ENCODE measurements around the gene GTPBP8.

DNA sequence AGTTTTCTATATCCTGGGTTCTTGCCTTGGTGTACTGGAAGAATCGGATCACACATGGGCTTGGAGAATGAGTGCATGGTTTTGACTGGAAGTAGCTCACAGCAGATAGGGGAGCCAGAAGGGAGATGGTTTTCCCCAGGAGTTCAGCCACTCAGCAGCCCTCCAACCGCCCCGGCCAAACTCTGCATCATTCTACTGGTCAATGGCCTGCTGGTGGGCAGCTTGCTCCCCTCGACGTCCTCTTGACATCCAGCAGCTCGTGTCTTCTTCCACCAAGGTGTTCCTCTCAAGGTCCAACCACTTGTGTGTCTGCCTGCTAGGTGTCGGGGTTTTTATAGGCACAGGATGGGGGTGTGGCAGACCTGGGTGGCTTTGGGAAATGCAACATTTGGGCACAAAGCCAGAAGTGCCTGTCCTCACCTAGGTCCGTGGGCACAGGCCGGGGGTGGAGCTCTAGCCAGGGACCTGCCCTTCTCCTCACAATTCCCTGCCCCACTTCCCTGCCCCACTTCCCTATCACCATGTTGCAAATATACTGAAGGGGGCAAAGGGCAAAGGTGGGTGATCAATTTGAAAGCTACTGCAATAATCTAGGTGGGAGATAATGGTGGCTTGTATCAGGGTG is 3.0 kb upstream of the GTPBP8 start:
- TF ChIP-seq RAD21 (IDR thresholded peaks at IDR 0.05; ENCODE audit: low read depth) (no peak), USF1 (IDR thresholded peaks at IDR 0.05) (no peak), EP300 (IDR thresholded peaks at IDR 0.05; ENCODE audit: borderline replicate concordance) (no peak), EGR1 (IDR thresholded peaks at IDR 0.05) (no peak), TCF12 (IDR thresholded peaks at IDR 0.05; ENCODE audit: low read depth) (no peak)
- TF ChIP-seq, protein P1, sequence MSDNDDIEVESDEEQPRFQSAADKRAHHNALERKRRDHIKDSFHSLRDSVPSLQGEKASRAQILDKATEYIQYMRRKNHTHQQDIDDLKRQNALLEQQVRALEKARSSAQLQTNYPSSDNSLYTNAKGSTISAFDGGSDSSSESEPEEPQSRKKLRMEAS (IDR thresholded peaks at IDR 0.05) = no peak
